B cell (primary cell): ENCODE data around the gene GNG13. TPM values are rescaled to one million over a fixed set of nuclear protein-coding genes. Genes with fewer than 3 reads are reported as not detected.

Experiments used
- ATAC-seq: fragments of 200-7000 bp; cut with Tn5 transposase; one replicate; pipeline ENCODE4 v1.10.0; 2021; ENCODE audit warnings: low read depth, mild to moderate bottlenecking, moderate number of reproducible peaks, moderate library complexity
- CTCF ChIA-PET: fragments of 350-600 bp; sonication (Branson Sonifier 250); formaldehyde crosslinking; loops from one replicate; lab custom pipeline; 2021; ENCODE audit warnings: antibody characterized with exemption, inconsistent platforms; lab: Charles Lee
- POLR2A ChIA-PET: fragments of 350-600 bp; sonication (Branson Sonifier 250); formaldehyde crosslinking; loops from one replicate; lab custom pipeline; 2021; ENCODE audit warnings: antibody characterized with exemption; lab: Charles Lee
- DNase-seq: peaks from one replicate; pipeline ENCODE4 v3.0.0; 2013
- H2AFZ ChIP-seq: 2 replicates; pipeline ENCODE4 v1.6.1; 2012; ENCODE audit warnings: mild to moderate bottlenecking, low read depth, low read length; ENCODE audit not compliant: insufficient read depth, poor library complexity, severe bottlenecking
- H3K27ac ChIP-seq, 2 donors: 1 replicate in 1 of 2; 2 replicates in 1 of 2; pipeline ENCODE4 v1.5.1; 2012 to 2013; ENCODE audit warnings: low read length in 2 of 2, mild to moderate bottlenecking in 2 of 2, moderate library complexity in 1 of 2
- H3K27me3 ChIP-seq, 4 experiments: fragments of 200-600 bp in 1 of 4; sonication (generic) in 1 of 4; replicated peaks in 1 of 4; 1 replicate in 2 of 4; 2 replicates in 2 of 4; pipeline versions ENCODE4 v1.6.1 to v1.7.0; 2013 to 2016; ENCODE audit warnings: low read length in 3 of 4, mild to moderate bottlenecking in 2 of 4, mixed read lengths in 1 of 4, moderate library complexity in 1 of 4; ENCODE audit not compliant: insufficient read depth in 4 of 4, control insufficient read depth in 3 of 4; ENCODE audit errors: control extremely low read depth in 1 of 4
- H3K36me3 ChIP-seq, 2 experiments: replicated peaks in 1 of 2; 1 replicate in 1 of 2; 2 replicates in 1 of 2; pipeline versions ENCODE4 v1.6.1 to v1.7.1; 2013; ENCODE audit warnings: low read length in 1 of 2; ENCODE audit not compliant: insufficient read depth in 2 of 2, control insufficient read depth in 1 of 2; ENCODE audit errors: control extremely low read depth in 1 of 2, extremely low read depth in 1 of 2
- H3K4me1 ChIP-seq, 2 donors: fragments of 200-600 bp in 1 of 2; sonication (generic) in 1 of 2; 1 replicate in 1 of 2; 2 replicates in 1 of 2; pipeline versions ENCODE4 v1.5.1 to v1.6.1; 2013 to 2017; ENCODE audit warnings: low read length in 2 of 2; ENCODE audit not compliant: control insufficient read depth in 2 of 2, insufficient read depth in 2 of 2
- H3K4me2 ChIP-seq: replicated peaks from 2 replicates; pipeline ENCODE3; 2012; ENCODE audit warnings: mild to moderate bottlenecking, low read depth, low read length; ENCODE audit not compliant: poor library complexity, severe bottlenecking
- H3K4me3 ChIP-seq, 5 experiments: fragments of 200-600 bp in 1 of 5; sonication (generic) in 1 of 5; 1 replicate in 3 of 5; 2 replicates in 2 of 5; pipeline versions ENCODE4 v1.5.1 to v1.7.0; 2011 to 2016; ENCODE audit warnings: low read length in 4 of 5, mild to moderate bottlenecking in 4 of 5, low read depth in 2 of 5, control low read depth in 1 of 5, moderate library complexity in 1 of 5; ENCODE audit not compliant: insufficient read depth in 1 of 5; ENCODE audit errors: control extremely low read depth in 1 of 5, extremely low read depth in 1 of 5
- H3K79me2 ChIP-seq: fragments of 200-600 bp; sonication (generic); one replicate; pipeline ENCODE4 v1.6.0; 2016; ENCODE audit warnings: low read length; ENCODE audit not compliant: control insufficient read depth, insufficient read depth
- H3K9ac ChIP-seq: fragments of 200-600 bp; sonication (generic); 2 replicates; pipeline ENCODE4 v1.6.1; 2017; ENCODE audit warnings: mild to moderate bottlenecking, low read length, moderate library complexity
- H3K9me3 ChIP-seq, 3 donors: one replicate each; pipeline versions ENCODE4 v1.6.1 to v1.7.1; 2013; ENCODE audit warnings: low read length in 2 of 3; ENCODE audit not compliant: control insufficient read depth in 2 of 3, insufficient read depth in 1 of 3; ENCODE audit errors: control extremely low read depth in 1 of 3
- H4K20me1 ChIP-seq: 2 replicates; pipeline ENCODE4 v1.6.0; 2012; ENCODE audit warnings: mild to moderate bottlenecking, low read length; ENCODE audit not compliant: insufficient read depth, control insufficient read depth, poor library complexity, severe bottlenecking
- H3K27ac Mint-ChIP-seq: one replicate; pipeline ENCODE4 v1.8.0; 2021; ENCODE audit warnings: mixed read lengths
- H3K27me3 Mint-ChIP-seq: one replicate; pipeline ENCODE4 v1.8.0; 2021; ENCODE audit warnings: mixed read lengths
- H3K4me1 Mint-ChIP-seq: one replicate; pipeline ENCODE4 v1.8.0; 2021; ENCODE audit warnings: mixed read lengths
- H3K4me3 Mint-ChIP-seq: one replicate; pipeline ENCODE4 v1.8.0; 2021; ENCODE audit warnings: mixed read lengths
- H3K9me3 Mint-ChIP-seq: one replicate; pipeline ENCODE4 v1.8.0; 2022; ENCODE audit warnings: mixed read lengths; ENCODE audit not compliant: insufficient read depth
- CTCF ChIP-seq: fragments of 200-600 bp; IDR thresholded peaks from one replicate; pipeline ENCODE4 v1.8.0; 2022; ENCODE audit warnings: antibody characterized with exemption, mild to moderate bottlenecking
- EZH2 ChIP-seq: IDR thresholded peaks from 2 replicates; pipeline ENCODE4 v1.6.1; 2012; ENCODE audit warnings: borderline replicate concordance, low read depth, mild to moderate bottlenecking, moderate library complexity, low read length; ENCODE audit not compliant: insufficient read depth, poor library complexity, severe bottlenecking
- WGBS: methylation state at CpG from one replicate; pipeline ENCODE4 v1.1.5; 2013; ENCODE audit warnings: missing lambda C conversion rate; ENCODE audit not compliant: insufficient coverage; 5-methylcytosine and 5-hydroxymethylcytosine counted together
- intact Hi-C: fragments of 100-400 bp; cut with micrococcal nuclease; formaldehyde crosslinking; loops from one replicate; pipeline ENCODE4 v1.10.0; 2022
- polyA plus RNA-seq: library from polyadenylated mRNA; depleted of rRNA; stranded (reverse); fragments of >200 nt; gene quantifications from 2 replicates; pipeline ENCODE4 v1.2.3, GENCODE V29; 2012
- total RNA-seq, 2 donors: library from RNA; stranded (reverse); fragments of 120-200 nt in 1 of 2; gene quantifications; 1 replicate in 1 of 2; 2 replicates in 1 of 2; pipeline versions ENCODE4 v1.2.3 to v1.2.4, GENCODE V29; 2013 to 2022

The GNG13 gene
- total and polyA plus RNA-seq, 2 donors (not counting 1 experiment from before 2014, with no cell fraction given) = not detected

- H3K36me3 ChIP-seq = no peaks in the 10 kb centered on the region
- Mint-ChIP-seq H3K27me3 (peaks cover 4% of the 10 kb centered on the region), H3K9me3 (no peaks in the 10 kb centered on the region), H3K4me1 (no peaks in the 10 kb centered on the region), H3K4me3 (no peak overlapping the region), H3K27ac (no peak overlapping the region)
- ChIA-PET CTCF (interaction anchor here (0.7 kb wide), 1 partner anchor 13 kb away, joined by 3 read pairs; no protein-coding TSS in a partner anchor), POLR2A (interaction anchor here (0.5 kb wide), 1 partner anchor 533 kb away, joined by 3 read pairs; no protein-coding TSS in a partner anchor)
- no peak for DNase-seq
- intact Hi-C loops = no loop called here
- H4K20me1 ChIP-seq = no peaks in the 10 kb centered on the region
- TF ChIP-seq CTCF (no peak), EZH2 (no peak)
- H3K4me3 ChIP-seq = no peak overlapping the region
- peaks cover 0 to 46% (median 6%) of the 10 kb centered on the region in 4 experiments for H3K27me3 ChIP-seq
- H3K79me2 ChIP-seq = no peaks in the 10 kb centered on the region
- H3K27ac ChIP-seq = no peak overlapping the region
- WGBS = 63% methylated on average over 18 of the region's 22 CpGs
- H3K4me2 ChIP-seq = no peak overlapping the region
- H2AFZ ChIP-seq = no peak overlapping the region
- peaks cover 0 to 10% (median 0%) of the 10 kb centered on the region in 3 donors for H3K9me3 ChIP-seq
- H3K4me1 ChIP-seq = peaks cover 4 to 10% of the 10 kb centered on the region in 2 donors
- ATAC-seq = no peak
- H3K9ac ChIP-seq = no peak overlapping the region
Measured at GRCh38 chr16:799111-799947, 1.2 kb downstream of the GNG13 start.

- Mint-ChIP-seq H3K4me3 (no peak overlapping the region), H3K4me1 (no peaks in the 10 kb centered on the region), H3K9me3 (no peaks in the 10 kb centered on the region), H3K27ac (no peak overlapping the region), H3K27me3 (peaks cover 4% of the 10 kb centered on the region)
- 77% methylated on average over 19 of the region's 19 CpGs for WGBS
- H2AFZ ChIP-seq = no peak overlapping the region
- no peak overlapping the region for H3K4me2 ChIP-seq
- H3K27me3 ChIP-seq = peaks cover 0 to 46% (median 6%) of the 10 kb centered on the region in 4 experiments
- H3K79me2 ChIP-seq = no peaks in the 10 kb centered on the region
- DNase-seq (no peak), ATAC-seq (no peak)
- ChIA-PET CTCF (no interaction called here), POLR2A (no interaction called here)
- no peak overlapping the region for H3K9ac ChIP-seq
- TF ChIP-seq EZH2 = no peak
- no peak for TF ChIP-seq CTCF
- H3K36me3 ChIP-seq = no peaks in the 10 kb centered on the region
- peaks cover 4 to 10% of the 10 kb centered on the region in 2 donors for H3K4me1 ChIP-seq
- no peak overlapping the region for H3K4me3 ChIP-seq
- H4K20me1 ChIP-seq = no peaks in the 10 kb centered on the region
- H3K27ac ChIP-seq = no peak overlapping the region
- intact Hi-C loops = no loop called here
- H3K9me3 ChIP-seq = peaks cover 0 to 10% (median 0%) of the 10 kb centered on the region in 3 donors
Measured at GRCh38 chr16:798666-799065, 1.9 kb downstream of the GNG13 start.
